SK-N-SH (cell line): ENCODE results near the gene SIL1. TPM values are rescaled to one million over a fixed set of nuclear protein-coding genes. Genes with fewer than 3 reads are reported as not detected.

Experiments
- CTCF ChIA-PET: fragments of 300-600, 350-600 bp; formaldehyde crosslinking; extraction: SDS; loops from one replicate; lab custom pipeline; 2021; lab: Yijun Ruan, JAX
- POLR2A ChIA-PET: fragments of 350-600 bp; sonication (Branson Sonifier 250); formaldehyde crosslinking; extraction: SDS; loops from one replicate; lab custom pipeline; 2020; ENCODE audit warnings: antibody characterized with exemption, inconsistent platforms; lab: Yijun Ruan, JAX
- DNase-seq: peaks from one replicate; pipeline ENCODE4 v3.0.0; 2012
- H2AFZ ChIP-seq: fragments of 200-600 bp; sonication (generic); 2 replicates; pipeline ENCODE4 v1.8.1; 2016; ENCODE audit warnings: antibody characterized with exemption, mild to moderate bottlenecking, low read depth
- H3F3A ChIP-seq: fragments of 200-600 bp; sonication (generic); replicated peaks from 2 replicates; pipeline ENCODE3; 2016; ENCODE audit warnings: antibody characterized with exemption, mild to moderate bottlenecking; ENCODE audit not compliant: insufficient read depth
- H3K27ac ChIP-seq, 2 experiments: fragments of 200-500 bp in 1 of 2; fragments of 200-600 bp in 1 of 2; sonication (Bioruptor generic) in 1 of 2; sonication (generic), shearing (Covaris generic) in 1 of 2; 2 replicates each; pipeline versions ENCODE4 v1.5.1 to v1.6.1; 2014 to 2016; ENCODE audit warnings: low read depth in 2 of 2, inconsistent platforms in 1 of 2, low read length in 1 of 2, mild to moderate bottlenecking in 1 of 2, mixed read lengths in 1 of 2
- H3K27me3 ChIP-seq: fragments of 200-600 bp; sonication (generic), shearing (Covaris generic); 2 replicates; pipeline ENCODE4 v1.6.1; 2016; ENCODE audit warnings: mixed run types; ENCODE audit not compliant: insufficient read depth
- H3K36me3 ChIP-seq, 2 experiments: fragments of 200-500 bp in 1 of 2; fragments of 200-600 bp in 1 of 2; sonication (Bioruptor generic) in 1 of 2; sonication (generic) in 1 of 2; replicated peaks in 1 of 2; 2 replicates each; pipeline versions ENCODE3 to v1.5.1; 2014 to 2016; ENCODE audit warnings: low read length in 1 of 2, mild to moderate bottlenecking in 1 of 2; ENCODE audit not compliant: insufficient read depth in 2 of 2, control insufficient read depth in 1 of 2
- H3K4me1 ChIP-seq, 2 experiments: fragments of 200-500 bp in 1 of 2; fragments of 200-600 bp in 1 of 2; sonication (Bioruptor generic) in 1 of 2; sonication (generic), shearing (Covaris generic) in 1 of 2; 2 replicates each; pipeline versions ENCODE4 v1.5.1 to v1.6.1; 2014 to 2016; ENCODE audit warnings: low read depth in 1 of 2, low read length in 1 of 2, mixed run types in 1 of 2; ENCODE audit not compliant: insufficient read depth in 2 of 2, control insufficient read depth in 1 of 2
- H3K4me2 ChIP-seq: fragments of 200-600 bp; sonication (generic), shearing (Covaris generic); 2 replicates; pipeline ENCODE4 v1.6.1; 2017; ENCODE audit warnings: mixed run types
- H3K4me3 ChIP-seq, 2 experiments: fragments of 200-500 bp in 1 of 2; fragments of 200-600 bp in 1 of 2; sonication (Bioruptor generic) in 1 of 2; sonication (generic), shearing (Covaris generic) in 1 of 2; 2 replicates each; pipeline versions ENCODE4 v1.5.1 to v1.8.1; 2014 to 2016; ENCODE audit warnings: low read depth in 2 of 2, inconsistent platforms in 1 of 2, low read length in 1 of 2, mild to moderate bottlenecking in 1 of 2, mixed read lengths in 1 of 2, moderate library complexity in 1 of 2
- H3K79me2 ChIP-seq: fragments of 200-600 bp; sonication (generic); 2 replicates; pipeline ENCODE4 v1.8.1; 2017; ENCODE audit warnings: mild to moderate bottlenecking; ENCODE audit not compliant: insufficient read depth
- H3K9ac ChIP-seq: fragments of 200-600 bp; sonication (generic); 2 replicates; pipeline ENCODE4 v1.6.1; 2017; ENCODE audit warnings: mixed run types
- H3K9me2 ChIP-seq: fragments of 200-600 bp; sonication (generic); 2 replicates; pipeline ENCODE4 v1.6.1; 2017; ENCODE audit warnings: mixed run types
- H3K9me3 ChIP-seq: fragments of 200-600 bp; sonication (generic); 2 replicates; pipeline ENCODE4 v1.6.1; 2017; ENCODE audit warnings: mixed run types, mild to moderate bottlenecking, moderate library complexity
- H4K20me1 ChIP-seq: fragments of 200-600 bp; sonication (generic); 2 replicates; pipeline ENCODE4 v1.6.1; 2017; ENCODE audit warnings: mild to moderate bottlenecking, mixed run types; ENCODE audit not compliant: insufficient read depth
- CHD2 ChIP-seq: fragments of 150-350 bp; IDR thresholded peaks from 2 replicates; pipeline ENCODE4 v1.6.1; 2018; ENCODE audit warnings: low read length; ENCODE audit not compliant: partially characterized antibody
- ELF1 ChIP-seq: IDR thresholded peaks from 2 replicates; pipeline ENCODE4 v1.4.0; 2012
- FOXJ3 ChIP-seq: sonication (generic); formaldehyde crosslinking; IDR thresholded peaks from 2 replicates; pipeline ENCODE4 v1.5.1; 2020; ENCODE audit warnings: mild to moderate bottlenecking, missing genetic modification reagents
- GABPA ChIP-seq: IDR thresholded peaks from 2 replicates; pipeline ENCODE4 v1.4.0; 2012; ENCODE audit warnings: low read depth, mild to moderate bottlenecking
- GATA2 ChIP-seq: sonication (generic); formaldehyde crosslinking; IDR thresholded peaks from 2 replicates; pipeline ENCODE4 v1.5.0; 2020; ENCODE audit warnings: mild to moderate bottlenecking, missing genetic modification reagents
- MEF2A ChIP-seq: IDR thresholded peaks from 2 replicates; pipeline ENCODE4 v1.4.0; 2012; ENCODE audit warnings: low read depth, borderline replicate concordance
- MXI1 ChIP-seq: IDR thresholded peaks from 2 replicates; pipeline ENCODE4 v1.6.1; 2012; ENCODE audit warnings: mild to moderate bottlenecking, low read depth, low read length, improper control_type of control experiment
- NFIC ChIP-seq: IDR thresholded peaks from 2 replicates; pipeline ENCODE4 v1.4.0; 2012; ENCODE audit warnings: borderline replicate concordance
- NRF1 ChIP-seq: IDR thresholded peaks from 2 replicates; pipeline ENCODE4 v1.6.1; 2012; ENCODE audit warnings: low read depth, mild to moderate bottlenecking, low read length
- RFX5 ChIP-seq: IDR thresholded peaks from 2 replicates; pipeline ENCODE4 v1.6.1; 2012; ENCODE audit warnings: mild to moderate bottlenecking, improper control_type of control experiment, low read length
- TCF12 ChIP-seq: IDR thresholded peaks from 2 replicates; pipeline ENCODE4 v1.4.0; 2012
- TEAD4 ChIP-seq: IDR thresholded peaks from 2 replicates; pipeline ENCODE4 v1.4.0; 2012; ENCODE audit warnings: mild to moderate bottlenecking, borderline replicate concordance; ENCODE audit not compliant: insufficient read depth
- YY1 ChIP-seq: IDR thresholded peaks from 2 replicates; pipeline ENCODE4 v1.4.0; 2012; ENCODE audit warnings: low read depth, mild to moderate bottlenecking
- WGBS: methylation state at CpG from one replicate; pipeline ENCODE4 v1.1.6; 2017; ENCODE audit warnings: low lambda C conversion rate; 5-methylcytosine and 5-hydroxymethylcytosine counted together
- polyA plus RNA-seq, 3 experiments: library from polyadenylated mRNA; depleted of rRNA; stranded (reverse); fragments of >200 nt; gene quantifications; 2 replicates each; pipeline ENCODE4 v1.2.3, GENCODE V29; 2012
- TF ChIP-seq, protein P1 (sequence below): IDR thresholded peaks from 2 replicates; pipeline ENCODE4 v1.4.0; 2012; ENCODE audit warnings: low read depth, borderline replicate concordance
- TF ChIP-seq, protein P2 (sequence below): IDR thresholded peaks from 2 replicates; pipeline ENCODE4 v1.4.0; 2012; ENCODE audit warnings: low read depth
- TF ChIP-seq, protein P3 (sequence below): fragments of 150-350 bp; IDR thresholded peaks from 2 replicates; pipeline ENCODE4 v1.6.1; 2017; ENCODE audit warnings: antibody characterized with exemption, low read length, low read depth, borderline replicate concordance
- TF ChIP-seq, protein P4 (sequence below): IDR thresholded peaks from 2 replicates; pipeline ENCODE4 v1.4.0; 2012; ENCODE audit warnings: low read depth, borderline replicate concordance
- TF ChIP-seq, protein P5 (sequence below): fragments of 200-600 bp; sonication (generic); IDR thresholded peaks from 2 replicates; pipeline ENCODE4 v1.6.1; 2017; ENCODE audit warnings: antibody characterized with exemption, mild to moderate bottlenecking, moderate library complexity
- TF ChIP-seq, protein P6 (sequence below): IDR thresholded peaks from 2 replicates; pipeline ENCODE4 v1.6.1; 2012; ENCODE audit warnings: mild to moderate bottlenecking, low read depth, low read length, moderate library complexity

Gene SIL1
- polyA plus RNA-seq, 1 of the 3 experiments (the other 2 are of a cell fraction): 25.9 TPM

DNA sequence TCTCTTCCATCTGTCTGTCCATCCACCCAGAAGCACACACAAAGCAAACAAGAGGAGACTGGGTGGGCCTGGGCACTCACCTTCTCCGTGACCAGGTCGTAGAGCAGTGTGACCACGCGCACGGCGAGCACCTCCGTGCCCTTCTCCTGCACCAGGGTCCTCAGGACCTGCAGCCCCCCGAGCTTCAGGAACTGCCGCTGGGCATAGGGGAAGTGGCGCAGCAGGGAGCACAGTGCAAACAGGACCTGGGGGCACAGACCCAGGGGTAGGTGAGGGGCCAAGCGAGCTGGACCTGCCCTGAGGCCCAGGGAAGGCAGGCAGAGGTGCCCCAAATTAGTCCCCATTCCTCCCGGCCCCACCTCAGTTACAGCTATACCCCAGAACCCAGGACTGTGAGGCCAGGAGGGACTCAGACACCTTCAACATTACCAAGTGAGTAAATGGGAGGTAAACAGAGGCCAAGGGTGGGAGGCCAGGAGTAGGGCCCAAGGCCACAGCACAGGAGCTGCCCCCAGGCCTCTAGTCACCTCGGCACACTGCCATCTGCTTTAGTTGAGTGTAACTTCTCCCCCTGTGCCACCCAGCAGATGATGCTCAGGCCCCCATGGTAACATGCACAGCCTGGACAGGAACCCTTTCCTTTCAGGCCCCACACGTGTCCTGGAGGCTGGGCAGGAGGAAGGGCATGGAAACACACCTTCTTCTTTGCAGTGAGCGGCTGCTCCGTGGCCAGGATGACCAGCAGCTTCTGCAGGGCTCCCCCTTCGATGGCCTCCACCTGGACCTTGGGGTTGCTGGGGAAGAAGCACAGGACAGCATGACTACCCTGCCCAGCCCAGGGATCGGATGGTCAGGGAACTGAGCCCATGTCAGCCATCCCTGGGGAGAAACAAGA is 246.8 kb downstream of the SIL1 start:
- CTCF ChIA-PET: interaction anchor here (0.9 to 2.9 kb wide), 5 partner anchors 16 to 311 kb away, joined by 3 to 10 read pairs (median 6); no protein-coding TSS in a partner anchor

More for the DNA sequence above, 246.8 kb downstream of the SIL1 start:
- POLR2A ChIA-PET: interaction anchor here (1.2 to 1.5 kb wide), 2 partner anchors 17 to 197 kb away, joined by 3 to 4 read pairs; no protein-coding TSS in a partner anchor
- Histone ChIP-seq H3K4me2 (no peak overlapping the region), H3K9me3 (no peaks in the 10 kb centered on the region), H3K9ac (no peak overlapping the region), H3F3A (no peaks in the 10 kb centered on the region), H3K79me2 (no peaks in the 10 kb centered on the region), H3K27me3 (no peaks in the 10 kb centered on the region), H2AFZ (no peak overlapping the region), H3K4me3 (no peak overlapping the region), H3K27ac (peak overlapping the region in 1 of 2 experiments; percentile 98; a peak in 2 of 4 replicates), H3K9me2 (no peaks in the 10 kb centered on the region), H4K20me1 (no peaks in the 10 kb centered on the region), H3K4me1 (peaks cover 16 to 98% of the 10 kb centered on the region in 2 experiments; a peak in 3 of 4 replicates), H3K36me3 (peaks cover 0 to 3% of the 10 kb centered on the region in 2 experiments)
- TF ChIP-seq, protein P1, sequence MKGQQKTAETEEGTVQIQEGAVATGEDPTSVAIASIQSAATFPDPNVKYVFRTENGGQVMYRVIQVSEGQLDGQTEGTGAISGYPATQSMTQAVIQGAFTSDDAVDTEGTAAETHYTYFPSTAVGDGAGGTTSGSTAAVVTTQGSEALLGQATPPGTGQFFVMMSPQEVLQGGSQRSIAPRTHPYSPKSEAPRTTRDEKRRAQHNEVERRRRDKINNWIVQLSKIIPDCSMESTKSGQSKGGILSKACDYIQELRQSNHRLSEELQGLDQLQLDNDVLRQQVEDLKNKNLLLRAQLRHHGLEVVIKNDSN: no peak
- no peak for TF ChIP-seq YY1
- TF ChIP-seq, protein P2, sequence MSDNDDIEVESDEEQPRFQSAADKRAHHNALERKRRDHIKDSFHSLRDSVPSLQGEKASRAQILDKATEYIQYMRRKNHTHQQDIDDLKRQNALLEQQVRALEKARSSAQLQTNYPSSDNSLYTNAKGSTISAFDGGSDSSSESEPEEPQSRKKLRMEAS: no peak
- no peak for TF ChIP-seq FOXJ3 (CRISPR knock-in tag)
- no peak for TF ChIP-seq GATA2 (CRISPR knock-in tag)
- no peak for TF ChIP-seq GABPA
- no peak for TF ChIP-seq MXI1
- no peak for TF ChIP-seq CHD2
- no peak for TF ChIP-seq TEAD4
- TF ChIP-seq, protein P3, sequence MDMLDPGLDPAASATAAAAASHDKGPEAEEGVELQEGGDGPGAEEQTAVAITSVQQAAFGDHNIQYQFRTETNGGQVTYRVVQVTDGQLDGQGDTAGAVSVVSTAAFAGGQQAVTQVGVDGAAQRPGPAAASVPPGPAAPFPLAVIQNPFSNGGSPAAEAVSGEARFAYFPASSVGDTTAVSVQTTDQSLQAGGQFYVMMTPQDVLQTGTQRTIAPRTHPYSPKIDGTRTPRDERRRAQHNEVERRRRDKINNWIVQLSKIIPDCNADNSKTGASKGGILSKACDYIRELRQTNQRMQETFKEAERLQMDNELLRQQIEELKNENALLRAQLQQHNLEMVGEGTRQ: no peak
- TF ChIP-seq ELF1: no peak
- no peak for TF ChIP-seq RFX5
- TF ChIP-seq NRF1: no peak
- no peak for TF ChIP-seq TCF12
- no peak for TF ChIP-seq MEF2A
- no peak for TF ChIP-seq NFIC
- TF ChIP-seq, protein P4, sequence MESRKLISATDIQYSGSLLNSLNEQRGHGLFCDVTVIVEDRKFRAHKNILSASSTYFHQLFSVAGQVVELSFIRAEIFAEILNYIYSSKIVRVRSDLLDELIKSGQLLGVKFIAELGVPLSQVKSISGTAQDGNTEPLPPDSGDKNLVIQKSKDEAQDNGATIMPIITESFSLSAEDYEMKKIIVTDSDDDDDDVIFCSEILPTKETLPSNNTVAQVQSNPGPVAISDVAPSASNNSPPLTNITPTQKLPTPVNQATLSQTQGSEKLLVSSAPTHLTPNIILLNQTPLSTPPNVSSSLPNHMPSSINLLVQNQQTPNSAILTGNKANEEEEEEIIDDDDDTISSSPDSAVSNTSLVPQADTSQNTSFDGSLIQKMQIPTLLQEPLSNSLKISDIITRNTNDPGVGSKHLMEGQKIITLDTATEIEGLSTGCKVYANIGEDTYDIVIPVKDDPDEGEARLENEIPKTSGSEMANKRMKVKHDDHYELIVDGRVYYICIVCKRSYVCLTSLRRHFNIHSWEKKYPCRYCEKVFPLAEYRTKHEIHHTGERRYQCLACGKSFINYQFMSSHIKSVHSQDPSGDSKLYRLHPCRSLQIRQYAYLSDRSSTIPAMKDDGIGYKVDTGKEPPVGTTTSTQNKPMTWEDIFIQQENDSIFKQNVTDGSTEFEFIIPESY: no peak
- TF ChIP-seq, protein P5, sequence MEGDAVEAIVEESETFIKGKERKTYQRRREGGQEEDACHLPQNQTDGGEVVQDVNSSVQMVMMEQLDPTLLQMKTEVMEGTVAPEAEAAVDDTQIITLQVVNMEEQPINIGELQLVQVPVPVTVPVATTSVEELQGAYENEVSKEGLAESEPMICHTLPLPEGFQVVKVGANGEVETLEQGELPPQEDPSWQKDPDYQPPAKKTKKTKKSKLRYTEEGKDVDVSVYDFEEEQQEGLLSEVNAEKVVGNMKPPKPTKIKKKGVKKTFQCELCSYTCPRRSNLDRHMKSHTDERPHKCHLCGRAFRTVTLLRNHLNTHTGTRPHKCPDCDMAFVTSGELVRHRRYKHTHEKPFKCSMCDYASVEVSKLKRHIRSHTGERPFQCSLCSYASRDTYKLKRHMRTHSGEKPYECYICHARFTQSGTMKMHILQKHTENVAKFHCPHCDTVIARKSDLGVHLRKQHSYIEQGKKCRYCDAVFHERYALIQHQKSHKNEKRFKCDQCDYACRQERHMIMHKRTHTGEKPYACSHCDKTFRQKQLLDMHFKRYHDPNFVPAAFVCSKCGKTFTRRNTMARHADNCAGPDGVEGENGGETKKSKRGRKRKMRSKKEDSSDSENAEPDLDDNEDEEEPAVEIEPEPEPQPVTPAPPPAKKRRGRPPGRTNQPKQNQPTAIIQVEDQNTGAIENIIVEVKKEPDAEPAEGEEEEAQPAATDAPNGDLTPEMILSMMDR: no peak
- TF ChIP-seq, protein P6, sequence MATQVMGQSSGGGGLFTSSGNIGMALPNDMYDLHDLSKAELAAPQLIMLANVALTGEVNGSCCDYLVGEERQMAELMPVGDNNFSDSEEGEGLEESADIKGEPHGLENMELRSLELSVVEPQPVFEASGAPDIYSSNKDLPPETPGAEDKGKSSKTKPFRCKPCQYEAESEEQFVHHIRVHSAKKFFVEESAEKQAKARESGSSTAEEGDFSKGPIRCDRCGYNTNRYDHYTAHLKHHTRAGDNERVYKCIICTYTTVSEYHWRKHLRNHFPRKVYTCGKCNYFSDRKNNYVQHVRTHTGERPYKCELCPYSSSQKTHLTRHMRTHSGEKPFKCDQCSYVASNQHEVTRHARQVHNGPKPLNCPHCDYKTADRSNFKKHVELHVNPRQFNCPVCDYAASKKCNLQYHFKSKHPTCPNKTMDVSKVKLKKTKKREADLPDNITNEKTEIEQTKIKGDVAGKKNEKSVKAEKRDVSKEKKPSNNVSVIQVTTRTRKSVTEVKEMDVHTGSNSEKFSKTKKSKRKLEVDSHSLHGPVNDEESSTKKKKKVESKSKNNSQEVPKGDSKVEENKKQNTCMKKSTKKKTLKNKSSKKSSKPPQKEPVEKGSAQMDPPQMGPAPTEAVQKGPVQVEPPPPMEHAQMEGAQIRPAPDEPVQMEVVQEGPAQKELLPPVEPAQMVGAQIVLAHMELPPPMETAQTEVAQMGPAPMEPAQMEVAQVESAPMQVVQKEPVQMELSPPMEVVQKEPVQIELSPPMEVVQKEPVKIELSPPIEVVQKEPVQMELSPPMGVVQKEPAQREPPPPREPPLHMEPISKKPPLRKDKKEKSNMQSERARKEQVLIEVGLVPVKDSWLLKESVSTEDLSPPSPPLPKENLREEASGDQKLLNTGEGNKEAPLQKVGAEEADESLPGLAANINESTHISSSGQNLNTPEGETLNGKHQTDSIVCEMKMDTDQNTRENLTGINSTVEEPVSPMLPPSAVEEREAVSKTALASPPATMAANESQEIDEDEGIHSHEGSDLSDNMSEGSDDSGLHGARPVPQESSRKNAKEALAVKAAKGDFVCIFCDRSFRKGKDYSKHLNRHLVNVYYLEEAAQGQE: no peak
- no peak for DNase-seq
- 97% methylated on average over 12 of the region's 18 CpGs for WGBS
